Measurements from ENCODE around the gene PWWP2B. TPM values are rescaled to one million over a fixed set of nuclear protein-coding genes. Genes with fewer than 3 reads are reported as not detected.
A peak's percentile ranks its signal among the peaks of the same experiment; 100 is the strongest.

Gene PWWP2B
- total RNA-seq, 1 donor from 2014 or later: 7.6 TPM

GRCh38 chr10:132396494-132397035 is 435 bp upstream of the PWWP2B start:
- no peak overlapping the region for H3K27ac Mint-ChIP-seq (ENCODE audit: unreplicated experiment)
- peak; percentile 74 for DNase-seq (ENCODE audit: low spot score)

GRCh38 chr10:132397671-132398565 is 918 bp downstream of the PWWP2B start:
- H3K36me3 Mint-ChIP-seq (ENCODE audit: low read depth, unreplicated experiment): no peaks in the 10 kb centered on the region
- H3K27me3 Mint-ChIP-seq (ENCODE audit: unreplicated experiment): peaks cover 8% of the 10 kb centered on the region
- peak overlapping the region; percentile 84 for H3K4me3 Mint-ChIP-seq (ENCODE audit: unreplicated experiment)
- DNase-seq (ENCODE audit: low spot score): no peak
- H3K27ac Mint-ChIP-seq (ENCODE audit: unreplicated experiment): peak overlapping the region; percentile 70
- TF ChIP-seq CTCF (IDR thresholded peaks at IDR 0.05; ENCODE audit: unreplicated experiment): no peak
- peaks cover 2% of the 10 kb centered on the region for H3K4me1 Mint-ChIP-seq (ENCODE audit: unreplicated experiment)
- no peaks in the 10 kb centered on the region for H3K9me3 Mint-ChIP-seq (ENCODE audit: unreplicated experiment)

More at GRCh38 chr10:132396494-132397035, 435 bp upstream of the PWWP2B start:
- Mint-ChIP-seq H3K9me3 (ENCODE audit: unreplicated experiment) (no peaks in the 10 kb centered on the region), H3K4me3 (ENCODE audit: unreplicated experiment) (no peak overlapping the region), H3K36me3 (ENCODE audit: low read depth, unreplicated experiment) (peaks cover 8% of the 10 kb centered on the region), H3K4me1 (ENCODE audit: unreplicated experiment) (peaks cover 7% of the 10 kb centered on the region), H3K27me3 (ENCODE audit: unreplicated experiment) (peaks cover 12% of the 10 kb centered on the region)
- peak; percentile 49 for TF ChIP-seq CTCF (IDR thresholded peaks at IDR 0.05; ENCODE audit: unreplicated experiment)

- TF ChIP-seq CTCF (IDR thresholded peaks at IDR 0.05; ENCODE audit: unreplicated experiment): no peak
- Mint-ChIP-seq H3K4me1 (ENCODE audit: unreplicated experiment) (peaks cover 2% of the 10 kb centered on the region), H3K36me3 (ENCODE audit: low read depth, unreplicated experiment) (no peaks in the 10 kb centered on the region), H3K27ac (ENCODE audit: unreplicated experiment) (no peak overlapping the region), H3K4me3 (ENCODE audit: unreplicated experiment) (no peak overlapping the region), H3K27me3 (ENCODE audit: unreplicated experiment) (peaks cover 11% of the 10 kb centered on the region), H3K9me3 (ENCODE audit: unreplicated experiment) (no peaks in the 10 kb centered on the region)
- no peak for DNase-seq (ENCODE audit: low spot score)
Observed at GRCh38 chr10:132398566-132398991, 1.6 kb downstream of the PWWP2B start.

- peaks cover 2% of the 10 kb centered on the region for H3K4me1 Mint-ChIP-seq (ENCODE audit: unreplicated experiment)
- H3K36me3 Mint-ChIP-seq (ENCODE audit: low read depth, unreplicated experiment): no peaks in the 10 kb centered on the region
- no peaks in the 10 kb centered on the region for H3K9me3 Mint-ChIP-seq (ENCODE audit: unreplicated experiment)
- H3K27ac Mint-ChIP-seq (ENCODE audit: unreplicated experiment): no peak overlapping the region
- TF ChIP-seq CTCF (IDR thresholded peaks at IDR 0.05; ENCODE audit: unreplicated experiment): no peak
- H3K27me3 Mint-ChIP-seq (ENCODE audit: unreplicated experiment): peaks cover 11% of the 10 kb centered on the region
- DNase-seq (ENCODE audit: low spot score): no peak
- H3K4me3 Mint-ChIP-seq (ENCODE audit: unreplicated experiment): no peak overlapping the region
Observed at GRCh38 chr10:132399117-132400035, 2.4 kb downstream of the PWWP2B start.
